Right atrium auricular region (tissue), 2 donors: ENCODE measurements around the gene STX16. TPM values are rescaled to one million over a fixed set of nuclear protein-coding genes. Genes with fewer than 3 reads are reported as not detected.
A peak's percentile ranks its signal among the peaks of the same experiment; 100 is the strongest.

ENCODE experiments used
- DNase-seq: peaks from one replicate; pipeline ENCODE4 v3.0.0-alpha.2; 2019; ENCODE audit warnings: low spot score
- H3K27ac ChIP-seq, 2 donors: fragments of 200-600 bp; sonication (generic); 1 replicate in 1 of 2; 2 replicates in 1 of 2; pipeline ENCODE4 v1.5.1; 2016 to 2019
- H3K27me3 ChIP-seq, 2 donors: fragments of 200-600 bp; sonication (generic); one replicate each; pipeline versions ENCODE4 v1.5.1 to v1.6.0; 2017 to 2019
- H3K36me3 ChIP-seq: fragments of 200-600 bp; sonication (generic); one replicate; pipeline ENCODE4 v1.5.1; 2016
- H3K4me1 ChIP-seq, 2 donors: fragments of 200-600 bp; sonication (generic); one replicate each; pipeline versions ENCODE4 v1.5.1 to v1.6.0; 2017 to 2019
- H3K4me3 ChIP-seq, 2 donors: fragments of 200-600 bp; sonication (generic); 1 replicate in 1 of 2; 2 replicates in 1 of 2; pipeline ENCODE4 v1.5.1; 2017 to 2019; ENCODE audit warnings: mild to moderate bottlenecking in 1 of 2, moderate library complexity in 1 of 2
- H3K9me3 ChIP-seq, 2 donors: fragments of 200-600 bp; sonication (generic); one replicate each; pipeline ENCODE4 v1.5.1; 2019
- CTCF ChIP-seq, 2 donors: fragments of 200-600 bp; sonication (generic); IDR thresholded peaks; one replicate each; pipeline ENCODE4 v1.5.1; 2019; ENCODE audit warnings: antibody characterized with exemption in 2 of 2
- total RNA-seq, 2 donors: library from RNA; depleted of rRNA; stranded (reverse); fragments of >200 nt; gene quantifications; one replicate each; pipeline ENCODE4 v1.1.0, GENCODE V29; 2016

Gene STX16
- total RNA-seq, 2 donors from 2014 or later: 20.9 to 26.1 TPM

- no peaks in the 10 kb centered on the region for H3K36me3 ChIP-seq
- no peak for TF ChIP-seq CTCF (IDR thresholded peaks at IDR 0.05)
- H3K9me3 ChIP-seq: no peaks in the 10 kb centered on the region
- no peak for DNase-seq
- no peaks in the 10 kb centered on the region for H3K27me3 ChIP-seq
- no peak overlapping the region for H3K27ac ChIP-seq
- H3K4me1 ChIP-seq: no peaks in the 10 kb centered on the region
- no peak overlapping the region for H3K4me3 ChIP-seq
Observed at GRCh38 chr20:58621906-58622548, 29.1 kb upstream of the STX16 start.

- Histone ChIP-seq H3K9me3 (no peaks in the 10 kb centered on the region), H3K4me3 (no peak overlapping the region), H3K27ac (no peak overlapping the region), H3K36me3 (no peaks in the 10 kb centered on the region), H3K27me3 (no peaks in the 10 kb centered on the region), H3K4me1 (no peaks in the 10 kb centered on the region)
- no peak for TF ChIP-seq CTCF (IDR thresholded peaks at IDR 0.05)
- no peak for DNase-seq
Observed at GRCh38 chr20:58622671-58623578, 28.2 kb upstream of the STX16 start.

GRCh38 chr20:58623579-58624473 is 27.3 kb upstream of the STX16 start:
- no peak for TF ChIP-seq CTCF (IDR thresholded peaks at IDR 0.05)
- Histone ChIP-seq H3K4me1 (no peaks in the 10 kb centered on the region), H3K27ac (no peak overlapping the region), H3K4me3 (no peak overlapping the region), H3K27me3 (no peaks in the 10 kb centered on the region), H3K36me3 (no peaks in the 10 kb centered on the region), H3K9me3 (no peaks in the 10 kb centered on the region)
- DNase-seq: peak; percentile 74

GRCh38 chr20:58624687-58625086 is 26.4 kb upstream of the STX16 start:
- Histone ChIP-seq H3K27ac (no peak overlapping the region), H3K4me1 (no peaks in the 10 kb centered on the region), H3K36me3 (no peaks in the 10 kb centered on the region), H3K9me3 (no peaks in the 10 kb centered on the region), H3K4me3 (no peak overlapping the region), H3K27me3 (no peaks in the 10 kb centered on the region)
- no peak for TF ChIP-seq CTCF (IDR thresholded peaks at IDR 0.05)
- DNase-seq: no peak

GRCh38 chr20:58625585-58625984 is 25.5 kb upstream of the STX16 start:
- H3K27me3 ChIP-seq: no peaks in the 10 kb centered on the region
- H3K36me3 ChIP-seq: no peaks in the 10 kb centered on the region
- H3K4me1 ChIP-seq: no peaks in the 10 kb centered on the region
- H3K4me3 ChIP-seq: no peak overlapping the region
- no peak overlapping the region for H3K27ac ChIP-seq
- no peak for TF ChIP-seq CTCF (IDR thresholded peaks at IDR 0.05)
- no peak for DNase-seq
- H3K9me3 ChIP-seq: no peaks in the 10 kb centered on the region
